ENCODE results near the gene NME9.

The NME9 gene

DNA sequence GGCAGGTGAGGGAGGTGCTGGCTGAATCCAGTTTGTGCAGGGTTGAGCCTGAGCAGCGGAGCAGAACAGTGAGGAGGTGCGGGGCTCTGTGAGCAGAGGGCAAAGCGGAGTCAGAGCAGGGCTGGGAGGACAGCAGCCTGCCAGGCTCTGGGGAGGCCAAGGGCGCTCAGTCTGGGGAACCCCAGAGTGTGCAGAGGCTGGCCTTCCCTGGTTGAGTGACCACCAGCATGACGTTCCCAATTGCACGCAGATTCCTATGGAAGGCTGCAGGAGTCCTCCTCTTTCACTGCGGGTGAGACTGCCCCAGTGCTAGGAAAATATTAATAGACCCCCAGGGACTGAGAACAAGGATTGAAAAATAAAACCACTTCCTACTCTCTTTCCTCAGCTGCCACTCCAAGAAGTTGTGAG is 31.9 kb upstream of the NME9 start:
- TF ChIP-seq CTCF (IDR thresholded peaks at IDR 0.05; ENCODE audit: low read depth, low read length), result no peak
- no peak for DNase-seq (ENCODE audit: extremely low read depth, low read depth)

GRCh38 chr3:138360869-138361525 is 31.3 kb upstream of the NME9 start:
- no peak for DNase-seq (ENCODE audit: extremely low read depth, low read depth)
- TF ChIP-seq CTCF (IDR thresholded peaks at IDR 0.05; ENCODE audit: low read depth, low read length), result no peak

- no peak for TF ChIP-seq CTCF (IDR thresholded peaks at IDR 0.05; ENCODE audit: low read depth, low read length)
- no peak for DNase-seq (ENCODE audit: extremely low read depth, low read depth)
These were observed 30.5 kb upstream of the NME9 start for GRCh38 chr3:138359919-138360868.

DNA sequence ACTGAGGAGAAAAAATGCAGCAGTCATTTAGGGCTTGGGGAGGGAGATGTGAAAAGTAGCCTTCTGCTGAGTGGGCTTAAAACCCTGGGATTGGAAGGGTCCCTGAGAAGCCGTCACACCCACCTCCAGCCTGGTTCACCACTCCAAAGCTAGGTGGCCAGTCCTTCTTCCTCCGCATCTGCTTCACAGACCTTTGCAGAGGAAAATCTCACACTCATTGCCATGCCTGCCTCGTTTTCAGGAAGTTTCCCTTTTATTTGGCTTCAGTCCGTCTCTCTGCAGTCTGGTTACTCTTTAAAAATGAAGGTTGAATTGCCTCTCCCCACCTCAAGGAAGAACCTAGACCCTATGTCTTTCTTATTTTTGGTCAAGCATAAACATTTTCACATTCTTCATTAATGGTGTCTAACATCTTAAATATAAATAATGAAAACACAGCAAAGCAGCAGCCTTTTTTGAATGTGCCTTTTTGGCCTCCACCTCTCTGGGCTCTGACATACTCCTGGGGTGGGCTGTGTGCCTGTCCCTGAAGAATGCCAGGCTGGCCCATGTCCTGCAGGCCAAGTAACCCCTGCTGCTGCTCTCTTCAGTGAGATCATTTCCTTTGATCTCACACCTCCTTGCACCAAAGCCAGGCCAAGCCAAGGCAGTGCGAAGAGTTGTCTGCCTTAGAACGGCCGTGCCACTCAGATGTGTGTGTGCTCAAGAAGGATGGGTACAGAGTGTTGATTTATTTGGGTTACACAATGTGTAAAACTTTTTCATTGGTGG is 29.7 kb upstream of the NME9 start:
- no peak for TF ChIP-seq CTCF (IDR thresholded peaks at IDR 0.05; ENCODE audit: low read depth, low read length)
- DNase-seq (ENCODE audit: extremely low read depth, low read depth), result no peak

DNA sequence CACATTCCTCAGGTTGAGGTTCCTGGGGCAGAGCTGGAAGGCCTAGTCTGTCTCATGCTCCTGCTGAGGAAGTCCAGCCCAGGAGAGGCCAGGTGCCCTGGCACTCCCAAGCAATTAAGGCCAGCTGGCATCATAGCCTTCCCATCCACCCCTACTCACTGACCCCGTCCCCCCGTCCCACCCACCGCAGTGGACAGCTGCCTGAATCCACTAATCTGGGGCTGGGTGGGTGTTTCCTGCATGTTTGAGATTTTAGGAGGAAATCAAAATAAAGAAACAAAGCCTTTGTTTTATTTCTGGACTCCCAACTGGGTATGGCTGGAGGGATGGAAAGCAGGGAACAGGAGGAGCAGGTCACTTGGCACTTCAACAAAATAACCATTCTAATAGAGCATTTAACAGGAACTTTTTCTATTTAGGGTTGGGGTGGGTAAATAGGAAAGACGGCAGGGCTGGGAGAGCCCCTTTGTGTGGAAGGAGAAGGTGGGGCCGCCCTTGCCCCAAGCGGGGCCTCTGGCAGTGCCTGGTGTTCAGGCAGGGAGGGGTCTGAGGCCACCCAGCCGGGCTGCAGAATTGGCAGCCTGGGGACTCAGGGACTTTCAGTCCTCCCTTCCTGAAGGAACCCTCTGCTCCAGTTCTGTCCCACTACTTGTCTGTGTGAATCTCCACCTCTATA is 27.2 kb upstream of the NME9 start:
- no peak for TF ChIP-seq CTCF (IDR thresholded peaks at IDR 0.05; ENCODE audit: low read depth, low read length)
- DNase-seq (ENCODE audit: extremely low read depth, low read depth), result no peak

DNA sequence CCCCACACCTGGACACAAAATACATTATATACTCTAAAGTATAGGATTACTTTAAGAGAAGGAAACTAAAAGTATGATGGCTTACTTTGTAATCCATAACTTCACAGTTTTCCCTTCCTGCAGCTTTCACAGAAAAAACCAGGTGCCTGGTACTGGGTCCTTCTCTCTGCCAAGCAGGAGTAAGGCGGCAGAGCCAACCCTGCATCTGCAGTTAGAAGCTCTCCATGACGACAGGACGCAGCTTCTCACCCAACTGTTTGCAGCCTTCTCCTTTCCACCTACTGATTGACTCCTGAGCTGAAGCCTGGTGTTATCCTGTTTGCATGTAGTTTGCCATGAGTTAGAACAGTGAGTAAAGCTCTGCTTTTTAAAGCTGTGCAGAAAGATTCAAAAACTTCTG is 25.4 kb upstream of the NME9 start:
- no peak for DNase-seq (ENCODE audit: extremely low read depth, low read depth)
- TF ChIP-seq CTCF (IDR thresholded peaks at IDR 0.05; ENCODE audit: low read depth, low read length), result no peak

Measured in AG09319 (cell line).